IPS-18a (cell line): Measurements from ENCODE around the gene CHRNA7.

Experiments used
- H3K27ac ChIP-seq: one replicate; pipeline ENCODE4 v1.5.1; 2013; ENCODE audit warnings: low read length
- H3K27me3 ChIP-seq: one replicate; pipeline ENCODE4 v1.6.1; 2013; ENCODE audit warnings: mild to moderate bottlenecking, low read length; ENCODE audit not compliant: control insufficient read depth, insufficient read depth
- H3K36me3 ChIP-seq: one replicate; pipeline ENCODE4 v1.6.1; 2013; ENCODE audit warnings: low read depth, low read length; ENCODE audit not compliant: control insufficient read depth
- H3K4me1 ChIP-seq: one replicate; pipeline ENCODE4 v1.6.1; 2013; ENCODE audit warnings: low read depth, low read length; ENCODE audit not compliant: control insufficient read depth
- H3K4me3 ChIP-seq: one replicate; pipeline ENCODE4 v1.5.1; 2013; ENCODE audit warnings: low read length
- H3K9ac ChIP-seq: one replicate; pipeline ENCODE4 v1.6.1; 2013; ENCODE audit warnings: mild to moderate bottlenecking, low read length, moderate library complexity
- H3K9me3 ChIP-seq: one replicate; pipeline ENCODE4 v1.6.1; 2013; ENCODE audit warnings: low read depth, low read length; ENCODE audit not compliant: control insufficient read depth

The CHRNA7 gene

GRCh38 chr15:32218666-32219065 is 188.4 kb downstream of the CHRNA7 start:
- H3K9ac ChIP-seq = no peak overlapping the region
- H3K4me3 ChIP-seq = no peak overlapping the region

More at GRCh38 chr15:32218666-32219065, 188.4 kb downstream of the CHRNA7 start:
- H3K27me3 ChIP-seq = no peaks in the 10 kb centered on the region
- H3K27ac ChIP-seq = no peak overlapping the region
- H3K36me3 ChIP-seq = no peaks in the 10 kb centered on the region
- H3K9me3 ChIP-seq = peaks cover 5% of the 10 kb centered on the region
- H3K4me1 ChIP-seq = no peaks in the 10 kb centered on the region
